Measurements from ENCODE around the gene FAM131B.

The FAM131B gene

GRCh38 chr7:143368387-143368786, 5.9 kb upstream of the FAM131B start:
- TF ChIP-seq CTCF (IDR thresholded peaks at IDR 0.05; ENCODE audit: borderline replicate concordance, extremely low read depth, low read length, poor library complexity, severe bottlenecking) (no peak), EZH2 (IDR thresholded peaks at IDR 0.05; ENCODE audit: borderline replicate concordance, low read depth, low read length, severe bottlenecking) (no peak)
- Histone ChIP-seq H3K9ac (ENCODE audit: low read depth, low read length) (no peak overlapping the region), H3K4me1 (ENCODE audit: insufficient read depth, low read length) (peaks cover 9% of the 10 kb centered on the region), H3K27ac (ENCODE audit: low read length) (no peak overlapping the region), H3K79me2 (ENCODE audit: insufficient read depth, low read length) (no peaks in the 10 kb centered on the region), H3K27me3 (ENCODE audit: insufficient read depth, low read length, poor library complexity) (peaks cover 25% of the 10 kb centered on the region), H4K20me1 (ENCODE audit: insufficient read depth, low read length) (no peaks in the 10 kb centered on the region), H3K4me3 (ENCODE audit: low read depth in 1 of 2, low read length in 2 of 2) (no peak overlapping the region), H3K4me2 (ENCODE audit: insufficient read depth, low read length) (no peak overlapping the region), H2AFZ (ENCODE audit: low read depth, low read length) (no peak overlapping the region), H3K9me3 (ENCODE audit: insufficient read depth, low read length, severe bottlenecking) (no peaks in the 10 kb centered on the region), H3K36me3 (ENCODE audit: insufficient read depth, low read length) (no peaks in the 10 kb centered on the region)
- DNase-seq (no peak), ATAC-seq (ENCODE audit: insufficient read depth, low read depth) (no peak)

GRCh38 chr7:143367972-143368371, 5.5 kb upstream of the FAM131B start:
- Histone ChIP-seq H3K9me3 (ENCODE audit: insufficient read depth, low read length, severe bottlenecking) (no peaks in the 10 kb centered on the region), H4K20me1 (ENCODE audit: insufficient read depth, low read length) (no peaks in the 10 kb centered on the region), H3K4me2 (ENCODE audit: insufficient read depth, low read length) (no peak overlapping the region), H2AFZ (ENCODE audit: low read depth, low read length) (no peak overlapping the region), H3K27ac (ENCODE audit: low read length) (no peak overlapping the region), H3K36me3 (ENCODE audit: insufficient read depth, low read length) (no peaks in the 10 kb centered on the region), H3K79me2 (ENCODE audit: insufficient read depth, low read length) (no peaks in the 10 kb centered on the region), H3K9ac (ENCODE audit: low read depth, low read length) (no peak overlapping the region), H3K27me3 (ENCODE audit: insufficient read depth, low read length, poor library complexity) (peaks cover 29% of the 10 kb centered on the region), H3K4me1 (ENCODE audit: insufficient read depth, low read length) (peaks cover 12% of the 10 kb centered on the region), H3K4me3 (ENCODE audit: low read depth in 1 of 2, low read length in 2 of 2) (no peak overlapping the region)
- TF ChIP-seq CTCF (IDR thresholded peaks at IDR 0.05; ENCODE audit: borderline replicate concordance, extremely low read depth, low read length, poor library complexity, severe bottlenecking) (no peak), EZH2 (IDR thresholded peaks at IDR 0.05; ENCODE audit: borderline replicate concordance, low read depth, low read length, severe bottlenecking) (no peak)
- ATAC-seq (ENCODE audit: insufficient read depth, low read depth), result no peak
- DNase-seq, result no peak

- H3K79me2 ChIP-seq (ENCODE audit: insufficient read depth, low read length), result no peaks in the 10 kb centered on the region
- no peaks in the 10 kb centered on the region for H3K36me3 ChIP-seq (ENCODE audit: insufficient read depth, low read length)
- no peaks in the 10 kb centered on the region for H3K9me3 ChIP-seq (ENCODE audit: insufficient read depth, low read length, severe bottlenecking)
- H3K27me3 ChIP-seq (ENCODE audit: insufficient read depth, low read length, poor library complexity), result peaks cover 61% of the 10 kb centered on the region
- ATAC-seq (ENCODE audit: insufficient read depth, low read depth) (no peak), DNase-seq (no peak)
- peak overlapping the region; percentile 97 for H3K4me2 ChIP-seq (ENCODE audit: insufficient read depth, low read length)
- H3K9ac ChIP-seq (ENCODE audit: low read depth, low read length), result peak overlapping the region; percentile 48; the same call in 1 of the 2 replicates
- peak overlapping the region in 1 of 2 experiments; percentile 38; a peak in 1 of 4 replicates for H3K4me3 ChIP-seq (ENCODE audit: low read depth in 1 of 2, low read length in 2 of 2)
- H4K20me1 ChIP-seq (ENCODE audit: insufficient read depth, low read length), result no peaks in the 10 kb centered on the region
- H2AFZ ChIP-seq (ENCODE audit: low read depth, low read length), result no peak overlapping the region
- H3K4me1 ChIP-seq (ENCODE audit: insufficient read depth, low read length), result peaks cover 12% of the 10 kb centered on the region
- no peak overlapping the region for H3K27ac ChIP-seq (ENCODE audit: low read length)
- peak; percentile 81 for TF ChIP-seq EZH2 (IDR thresholded peaks at IDR 0.05; ENCODE audit: borderline replicate concordance, low read depth, low read length, severe bottlenecking)
- TF ChIP-seq CTCF (IDR thresholded peaks at IDR 0.05; ENCODE audit: borderline replicate concordance, extremely low read depth, low read length, poor library complexity, severe bottlenecking), result no peak
These were observed 764 bp upstream of the FAM131B start for GRCh38 chr7:143363016-143363937.

Data from DND-41 (cell line).